PC-9 (cell line): Measurements from ENCODE around the gene PHPT1. TPM values are rescaled to one million over a fixed set of nuclear protein-coding genes. Genes with fewer than 3 reads are reported as not detected.

Experiments used
- BruUV-seq: library from RNA; stranded (reverse); fragments of 400-500 nt; replicated peaks from 2 replicates; lab custom pipeline; 2021; lab: Mats Ljungman, UMichigan
- CTCF ChIA-PET: fragments of 300-600 bp; sonication (Branson Sonifier 250); formaldehyde crosslinking; loops from one replicate; lab custom pipeline; 2022; ENCODE audit warnings: antibody characterized with exemption; lab: Charles Lee
- POLR2A ChIA-PET: fragments of 300-600 bp; sonication (Branson Sonifier 250); formaldehyde crosslinking; loops from one replicate; lab custom pipeline; 2022; ENCODE audit warnings: antibody characterized with exemption; ENCODE audit not compliant: unreplicated experiment; lab: Charles Lee
- DNase-seq, 2 experiments: peaks; one replicate each; pipeline versions ENCODE4 v3.0.0 to v3.0.0-alpha.2; 2015 to 2022; ENCODE audit warnings: mixed read lengths in 1 of 2
- H2AFZ ChIP-seq: fragments of 200-600 bp; sonication (generic); 2 replicates; pipeline ENCODE4 v1.8.1; 2017; ENCODE audit warnings: antibody characterized with exemption
- H3F3A ChIP-seq: fragments of 200-600 bp; sonication (generic); 2 replicates; pipeline ENCODE4 v1.8.1; 2017; ENCODE audit warnings: antibody characterized with exemption, mild to moderate bottlenecking, low read depth; ENCODE audit not compliant: insufficient read depth
- H3K27ac ChIP-seq: fragments of 200-600 bp; sonication (generic); 2 replicates; pipeline ENCODE4 v1.6.1; 2016; ENCODE audit warnings: mixed run types
- H3K27me3 ChIP-seq: fragments of 200-600 bp; sonication (generic); 2 replicates; pipeline ENCODE4 v1.6.1; 2016; ENCODE audit warnings: low read depth, mixed run types; ENCODE audit not compliant: insufficient read depth
- H3K36me3 ChIP-seq: fragments of 200-600 bp; sonication (generic); 2 replicates; pipeline ENCODE4 v1.6.1; 2016; ENCODE audit warnings: low read depth, mixed run types
- H3K4me1 ChIP-seq: fragments of 200-600 bp; sonication (generic); replicated peaks from 2 replicates; pipeline ENCODE4 v1.6.1; 2016; ENCODE audit warnings: mixed run types; ENCODE audit not compliant: insufficient read depth
- H3K4me2 ChIP-seq: fragments of 200-600 bp; sonication (generic); 2 replicates; pipeline ENCODE4 v1.6.1; 2017; ENCODE audit warnings: mixed run types
- H3K4me3 ChIP-seq: fragments of 200-600 bp; sonication (generic); 2 replicates; pipeline ENCODE4 v1.6.1; 2016; ENCODE audit warnings: mixed run types
- H3K79me2 ChIP-seq: fragments of 200-600 bp; sonication (generic); 2 replicates; pipeline ENCODE4 v1.6.1; 2017; ENCODE audit warnings: low read depth, mixed run types
- H3K9me2 ChIP-seq: fragments of 200-600 bp; sonication (generic); 2 replicates; pipeline ENCODE4 v1.8.1; 2017; ENCODE audit warnings: mild to moderate bottlenecking; ENCODE audit not compliant: insufficient read depth
- H3K9me3 ChIP-seq: fragments of 200-600 bp; sonication (generic); 2 replicates; pipeline ENCODE4 v1.8.1; 2016; ENCODE audit warnings: low read depth; ENCODE audit not compliant: insufficient read depth
- H4K20me1 ChIP-seq: fragments of 200-600 bp; sonication (generic); 2 replicates; pipeline ENCODE4 v1.8.1; 2017; ENCODE audit not compliant: insufficient read depth
- CTCF ChIP-seq: fragments of 200-600 bp; sonication (generic); conservative IDR thresholded peaks from 2 replicates; pipeline ENCODE4 v1.6.1; 2017; ENCODE audit warnings: mixed run types, antibody characterized with exemption, mild to moderate bottlenecking, moderate library complexity
- EZH2 ChIP-seq: fragments of 200-600 bp; sonication (generic); IDR thresholded peaks from 2 replicates; pipeline ENCODE4 v1.8.0; 2017; ENCODE audit warnings: antibody characterized with exemption, low read depth
- intact Hi-C: fragments of 100-400 bp; cut with micrococcal nuclease; formaldehyde crosslinking; loops from one replicate; pipeline ENCODE4 v1.10.0; 2022; ENCODE audit not compliant: unreplicated experiment
- total RNA-seq: library from RNA; stranded (reverse); gene quantifications from 2 replicates; pipeline ENCODE4 v1.2.3, GENCODE V29; 2021

PHPT1 gene
- total RNA-seq, 1 experiment from 2014 or later, result 112 TPM

- H2AFZ ChIP-seq, result no peak overlapping the region
- H3K27me3 ChIP-seq, result no peaks in the 10 kb centered on the region
- no TSS peak for BruUV-seq
- H3K4me3 ChIP-seq, result no peak overlapping the region
- H3K4me1 ChIP-seq, result no peaks in the 10 kb centered on the region
- peaks cover 5% of the 10 kb centered on the region; the same call in 1 of the 2 replicates for H3F3A ChIP-seq
- no peak for TF ChIP-seq CTCF
- TF ChIP-seq EZH2, result no peak
- ChIA-PET POLR2A (no interaction called here), CTCF (no interaction called here)
- H3K9me3 ChIP-seq, result no peaks in the 10 kb centered on the region
- no peaks in the 10 kb centered on the region for H3K9me2 ChIP-seq
- H3K36me3 ChIP-seq, result no peaks in the 10 kb centered on the region
- peaks cover 11% of the 10 kb centered on the region for H4K20me1 ChIP-seq
- no peak overlapping the region for H3K4me2 ChIP-seq
- no peaks in the 10 kb centered on the region for H3K79me2 ChIP-seq
- intact Hi-C loops, result no loop called here
- H3K27ac ChIP-seq, result no peak overlapping the region
- DNase-seq, result no peak
These were observed 25.8 kb upstream of the PHPT1 start for GRCh38 chr9:136823136-136824046.

DNA sequence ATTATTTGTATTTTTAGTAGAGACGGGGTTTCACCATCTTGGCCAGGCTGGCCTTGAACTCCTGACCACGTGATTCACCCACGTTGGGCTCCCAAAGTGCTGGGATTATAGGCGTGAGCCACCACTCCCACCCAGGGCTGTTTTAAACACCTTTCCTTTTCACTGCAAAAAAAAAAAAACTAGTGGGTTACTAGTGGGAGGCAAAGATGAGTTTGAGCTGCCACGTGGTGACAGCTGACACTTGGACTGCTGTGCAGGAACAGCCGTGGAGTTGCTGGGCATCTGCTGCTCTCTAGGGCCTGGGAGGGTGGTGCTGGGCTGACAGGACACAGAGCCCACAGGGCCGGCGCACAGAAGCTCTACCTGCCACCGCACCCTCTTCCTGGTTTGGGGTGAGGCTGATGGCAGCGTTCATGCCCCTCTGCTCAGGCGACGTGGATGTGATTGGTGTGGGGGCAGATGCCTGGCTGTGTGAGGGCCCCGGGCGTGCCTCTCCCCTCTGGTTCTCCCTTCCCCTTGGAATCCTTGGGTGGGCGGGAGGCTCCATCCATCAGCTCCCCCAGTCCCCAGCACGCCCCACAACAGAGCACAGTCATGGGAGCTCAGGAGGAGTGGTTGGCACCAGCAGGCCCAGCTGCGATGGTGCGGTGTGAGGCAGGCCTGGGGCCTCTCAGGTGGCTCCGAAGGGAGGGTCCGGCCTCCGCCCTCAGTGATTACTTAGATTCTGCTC is 24.5 kb upstream of the PHPT1 start:
- TF ChIP-seq CTCF (no peak), EZH2 (no peak)
- Histone ChIP-seq H3K4me2 (no peak overlapping the region), H3K27me3 (no peaks in the 10 kb centered on the region), H3K27ac (no peak overlapping the region), H3F3A (peaks cover 5% of the 10 kb centered on the region; the same call in 1 of the 2 replicates), H3K79me2 (no peaks in the 10 kb centered on the region), H2AFZ (no peak overlapping the region), H3K9me3 (no peaks in the 10 kb centered on the region), H3K4me3 (no peak overlapping the region), H3K4me1 (no peaks in the 10 kb centered on the region), H3K9me2 (no peaks in the 10 kb centered on the region), H4K20me1 (peaks cover 11% of the 10 kb centered on the region), H3K36me3 (no peaks in the 10 kb centered on the region)
- ChIA-PET POLR2A (no interaction called here), CTCF (no interaction called here)
- DNase-seq, result peak in 1 of 2 experiments; percentile 19
- no TSS peak for BruUV-seq
- intact Hi-C loops, result no loop called here

DNA sequence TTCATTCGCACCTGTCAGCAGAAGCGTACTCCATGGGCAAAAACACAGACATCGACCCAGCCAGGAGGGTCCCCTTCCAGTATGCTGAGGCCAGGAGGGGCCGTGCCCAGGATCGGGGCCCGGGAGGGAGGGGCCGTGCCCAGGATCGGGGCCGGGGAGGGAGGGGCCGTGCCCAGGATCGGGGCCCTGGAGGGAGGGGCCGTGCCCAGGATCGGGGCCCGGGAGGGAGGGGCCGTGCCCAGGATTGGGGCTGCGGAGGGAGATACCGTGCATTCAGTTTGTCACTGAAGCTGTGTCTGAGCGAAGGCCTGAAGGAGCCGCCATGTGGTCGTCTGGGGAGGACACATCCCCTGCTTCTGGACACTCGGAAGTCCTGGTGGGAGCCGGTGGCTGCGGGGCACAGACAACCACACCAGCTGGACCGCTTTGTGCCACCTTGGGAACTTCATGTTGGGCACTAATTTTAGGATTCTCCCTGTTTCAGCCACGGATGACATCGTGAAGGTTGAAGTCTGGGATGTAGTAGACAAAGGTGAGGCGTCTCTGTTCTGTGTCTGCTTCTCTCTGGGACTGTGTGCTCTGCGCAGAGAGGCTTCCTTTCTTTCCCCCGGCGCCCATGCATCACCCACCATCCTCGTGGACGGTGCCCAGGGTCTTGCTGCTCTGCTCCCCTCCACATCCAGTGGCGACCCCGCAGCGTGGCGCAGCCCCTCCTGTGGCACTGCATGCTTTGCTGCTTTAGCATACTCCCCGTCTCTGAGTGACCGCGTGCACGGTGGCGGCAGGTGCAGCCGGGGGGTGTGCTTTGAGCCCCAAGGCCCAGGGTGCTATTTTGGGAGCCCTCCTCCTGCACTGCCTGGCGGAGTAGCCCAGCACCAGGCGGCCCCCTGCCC is 23.7 kb upstream of the PHPT1 start:
- Histone ChIP-seq H3K4me1 (no peaks in the 10 kb centered on the region), H3K9me3 (no peaks in the 10 kb centered on the region), H3K9me2 (no peaks in the 10 kb centered on the region), H3K27ac (no peak overlapping the region), H3F3A (peaks cover 4% of the 10 kb centered on the region; the same call in 1 of the 2 replicates), H3K36me3 (no peaks in the 10 kb centered on the region), H4K20me1 (peaks cover 11% of the 10 kb centered on the region), H3K27me3 (no peaks in the 10 kb centered on the region), H3K79me2 (no peaks in the 10 kb centered on the region), H3K4me3 (no peak overlapping the region), H2AFZ (no peak overlapping the region), H3K4me2 (no peak overlapping the region)
- ChIA-PET POLR2A (no interaction called here), CTCF (interaction anchor here (0.7 kb wide), 1 partner anchor 48 kb away, joined by 13 read pairs; no protein-coding TSS in a partner anchor)
- BruUV-seq, result no TSS peak
- TF ChIP-seq CTCF, result no peak
- intact Hi-C loops, result no loop called here
- peak in 1 of 2 experiments; percentile 32 for DNase-seq
